K562 (cell line): ENCODE results near the gene PRRT1. TPM values are rescaled to one million over a fixed set of nuclear protein-coding genes. Genes with fewer than 3 reads are reported as not detected.

Source experiments
- ARHGAP35 ChIP-seq: fragments of 450-650 bp; IDR thresholded peaks from 2 replicates; pipeline ENCODE4 v1.6.1; 2018; ENCODE audit not compliant: partially characterized antibody
- HNRNPUL1 ChIP-seq: fragments of 200-400 bp; formaldehyde crosslinking; IDR thresholded peaks from 2 replicates; pipeline ENCODE4 v1.6.1; 2017; ENCODE audit warnings: low read length
- IFI16 ChIP-seq: fragments of 250-450 bp; sonication (Bioruptor Pico); IDR thresholded peaks from 2 replicates; pipeline ENCODE4 v2.1.2; 2022; ENCODE audit warnings: mild to moderate bottlenecking, inconsistent platforms
- ILK ChIP-seq: fragments of 450-650 bp; IDR thresholded peaks from 2 replicates; pipeline ENCODE4 v1.6.1; 2016; ENCODE audit warnings: missing genetic modification characterization, low read depth, mild to moderate bottlenecking, missing compliant biosample characterization, moderate library complexity, borderline replicate concordance
- KDM2B ChIP-seq: fragments of 250-450 bp; sonication (Bioruptor Pico); IDR thresholded peaks from 2 replicates; pipeline ENCODE4 v1.8.0; 2021; ENCODE audit warnings: mild to moderate bottlenecking, moderate library complexity
- LCOR ChIP-seq: sonication (generic); formaldehyde crosslinking; IDR thresholded peaks from 2 replicates; pipeline ENCODE4 v1.8.0; 2022; ENCODE audit warnings: mild to moderate bottlenecking, missing genetic modification reagents
- MBD2 ChIP-seq: sonication (generic); IDR thresholded peaks from 2 replicates; pipeline ENCODE4 v1.6.1; 2016; ENCODE audit warnings: low read depth, borderline replicate concordance
- MCM5 ChIP-seq: fragments of 450-650 bp; IDR thresholded peaks from 2 replicates; pipeline ENCODE4 v1.6.1; 2016; ENCODE audit warnings: low read depth
- MED1 ChIP-seq: sonication (generic); formaldehyde crosslinking; IDR thresholded peaks from 2 replicates; pipeline ENCODE4 v1.8.1; 2023; ENCODE audit warnings: missing genetic modification reagents, borderline replicate concordance
- MGA ChIP-seq: fragments of 450-650 bp; IDR thresholded peaks from 2 replicates; pipeline ENCODE4 v1.6.1; 2016; ENCODE audit warnings: mild to moderate bottlenecking, moderate library complexity
- NCOA1 ChIP-seq: fragments of 450-650 bp; IDR thresholded peaks from 2 replicates; pipeline ENCODE4 v1.6.1; 2016; ENCODE audit warnings: low read depth
- NR2C1 ChIP-seq, 2 experiments: fragments of 450-650 bp; IDR thresholded peaks; 2 replicates each; pipeline ENCODE4 v1.6.1; 2017; ENCODE audit warnings: mild to moderate bottlenecking in 2 of 2, antibody characterized with exemption in 1 of 2, inconsistent platforms in 1 of 2, missing compliant biosample characterization in 1 of 2, missing genetic modification characterization in 1 of 2
- NR2C2 ChIP-seq, 2 experiments: fragments of 200-800 bp in 1 of 2; sonication (Bioruptor generic) in 1 of 2; sonication (generic) in 1 of 2; formaldehyde crosslinking in 1 of 2; IDR thresholded peaks; 2 replicates each; pipeline versions ENCODE4 v1.6.1 to v1.8.0; 2016 to 2022; ENCODE audit warnings: mild to moderate bottlenecking in 1 of 2, missing compliant biosample characterization in 1 of 2, missing genetic modification characterization in 1 of 2, missing genetic modification reagents in 1 of 2
- PTTG1 ChIP-seq: fragments of 450-650 bp; IDR thresholded peaks from 2 replicates; pipeline ENCODE4 v1.6.1; 2016; ENCODE audit warnings: low read depth, mild to moderate bottlenecking, missing genetic modification characterization, missing compliant biosample characterization
- TAF9B ChIP-seq: fragments of 450-650 bp; IDR thresholded peaks from 2 replicates; pipeline ENCODE4 v1.6.1; 2018; ENCODE audit warnings: mild to moderate bottlenecking; ENCODE audit not compliant: partially characterized antibody
- TCFL5 ChIP-seq: fragments of 250-450 bp; sonication (Bioruptor Pico); conservative IDR thresholded peaks from 2 replicates; pipeline ENCODE4 v1.6.1; 2021; ENCODE audit warnings: mild to moderate bottlenecking, moderate library complexity, matching md5 sums
- ZFX ChIP-seq: sonication (generic); formaldehyde crosslinking; IDR thresholded peaks from 2 replicates; pipeline ENCODE4 v1.8.0; 2022; ENCODE audit warnings: mild to moderate bottlenecking, missing genetic modification reagents, moderate library complexity
- ZNF232 ChIP-seq: sonication (generic); formaldehyde crosslinking; IDR thresholded peaks from 2 replicates; pipeline ENCODE4 v1.8.0; 2022; ENCODE audit warnings: mild to moderate bottlenecking, missing genetic modification reagents
- ZNF384 ChIP-seq: IDR thresholded peaks from 2 replicates; pipeline ENCODE4 v1.6.1; 2012; ENCODE audit warnings: low read depth, low read length, improper control_type of control experiment
- polyA plus RNA-seq, 8 experiments: library from polyadenylated mRNA; depleted of rRNA in 4 of 8; stranded (reverse) in 5 of 8; unstranded in 3 of 8; fragments of >200 nt; fragmentation: Nextera tagmentation in 2 of 8; fragmentation: Illumina TruSeq in 1 of 8; extraction: Ambion mirVana in 2 of 8; extraction: Trizol in 1 of 8; gene quantifications; 2 replicates each; pipeline versions ENCODE4 v1.2.1 to v1.2.3, GENCODE V29; 2011 to 2014; ENCODE audit warnings: inconsistent platforms in 1 of 8, missing spikeins in 1 of 8
- total RNA-seq, 7 experiments: library from RNA; depleted of rRNA in 6 of 7; stranded (reverse); fragments of >200 nt in 6 of 7; fragmentation: Illumina TruSeq in 2 of 7; extraction: Trizol in 2 of 7; gene quantifications; 2 replicates each; pipeline versions ENCODE4 v1.2.1 to v1.2.3, GENCODE V29; 2011 to 2021; ENCODE audit warnings: low replicate concordance in 1 of 7

The PRRT1 gene
- total and polyA plus RNA-seq, 9 of the 15 experiments (the other 6 are each of a cell fraction or from before 2014, with no cell fraction given) = 0.14 to 3.5 (median 0.41) TPM

GRCh38 chr6:32167761-32168262 is 16.1 kb upstream of the PRRT1 start (continued):
- TF ChIP-seq NR2C1 (IDR thresholded peaks at IDR 0.05) (no peak), NR2C1 (tag; IDR thresholded peaks at IDR 0.05) (no peak; the same call in 1 of the 2 replicates), NCOA1 (peak; percentile 87; the same call in 1 of the 2 replicates), PTTG1 (tag) (peak; percentile 51; the same call in 1 of the 2 replicates), IFI16 (CRISPR knock-in tag) (no peak), ARHGAP35 (no peak), ZNF232 (CRISPR knock-in tag) (no peak), NR2C2 (CRISPR knock-in tag; IDR thresholded peaks at IDR 0.05) (no peak), NR2C2 (tag; IDR thresholded peaks at IDR 0.05) (no peak), KDM2B (CRISPR knock-in tag) (no peak), MGA (no peak; the same call in 1 of the 2 replicates), ILK (tag) (no peak), ZNF384 (no peak), MBD2 (peak; percentile 78), MED1 (CRISPR knock-in tag) (no peak), LCOR (CRISPR knock-in tag) (0 out of 2 replicates have a peak, but pooled peaks have one; percentile 10), ZFX (CRISPR knock-in tag) (peak; percentile 76), TCFL5 (CRISPR knock-in tag) (no peak), MCM5 (no peak), HNRNPUL1 (no peak), TAF9B (no peak)
